Stomach (tissue), 4 donors: ENCODE data around the gene MRPL55.

Experiments
- EP300 ChIP-seq: sonication (generic); formaldehyde crosslinking; IDR thresholded peaks from one replicate; pipeline ENCODE4 v1.6.1; 2017; ENCODE audit warnings: antibody characterized with exemption
- POLR2A ChIP-seq, 4 donors: fragments of 450-650 bp; IDR thresholded peaks; one replicate each; pipeline ENCODE4 v1.6.1; 2016; ENCODE audit warnings: antibody characterized with exemption in 4 of 4, control low read depth in 2 of 4, mild to moderate bottlenecking in 1 of 4, moderate library complexity in 1 of 4
- POLR2AphosphoS5 ChIP-seq, 3 donors: sonication (generic); formaldehyde crosslinking; IDR thresholded peaks; one replicate each; pipeline ENCODE4 v1.6.1; 2016; ENCODE audit warnings: antibody characterized with exemption in 3 of 3
- TF ChIP-seq, protein P1 (sequence below), 7 experiments: fragments of 450-650 bp in 4 of 7; fragments of 200-600 bp in 3 of 7; sonication (generic) in 3 of 7; IDR thresholded peaks; one replicate each; pipeline ENCODE4 v1.5.1; 2016 to 2019; ENCODE audit warnings: antibody characterized with exemption in 7 of 7, control low read depth in 2 of 7, mild to moderate bottlenecking in 1 of 7

DNA sequence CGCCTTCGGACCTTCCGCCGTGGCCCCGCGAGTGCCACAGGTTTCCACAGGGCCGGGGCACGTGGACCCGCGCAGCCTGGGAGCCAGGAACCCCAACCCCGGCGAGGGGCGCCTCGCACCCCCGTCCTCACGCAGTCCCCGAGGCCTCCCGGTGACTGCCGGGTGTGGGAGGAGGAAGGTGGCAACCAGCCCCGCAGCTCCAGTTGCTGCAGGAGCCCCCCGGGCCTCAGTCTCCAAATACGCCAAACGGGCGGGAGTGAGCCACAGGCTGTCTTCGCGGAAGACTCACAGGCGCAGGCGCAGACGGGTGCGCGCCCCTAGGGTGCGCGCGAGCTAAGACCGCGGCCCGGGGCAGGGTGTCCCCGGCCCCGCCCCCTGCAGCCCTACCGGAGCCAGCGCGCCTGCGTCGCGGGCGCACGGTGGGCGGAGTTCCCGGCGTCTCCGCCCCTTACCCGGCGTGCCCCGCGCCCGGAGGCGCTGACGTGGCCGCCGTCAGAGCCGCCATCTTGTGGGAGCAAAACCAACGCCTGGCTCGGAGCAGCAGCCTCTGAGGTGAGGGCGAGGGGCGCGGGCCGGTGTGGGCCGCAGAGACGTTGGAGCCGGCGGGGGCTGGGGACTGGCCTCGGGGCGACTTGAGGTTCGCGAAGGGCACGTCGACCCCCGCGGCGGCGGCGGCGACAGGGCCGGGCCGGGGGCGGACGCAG lies 26.7 kb downstream of the MRPL55 start, which contains the start of gene ARF1:
- TF ChIP-seq, protein P1, sequence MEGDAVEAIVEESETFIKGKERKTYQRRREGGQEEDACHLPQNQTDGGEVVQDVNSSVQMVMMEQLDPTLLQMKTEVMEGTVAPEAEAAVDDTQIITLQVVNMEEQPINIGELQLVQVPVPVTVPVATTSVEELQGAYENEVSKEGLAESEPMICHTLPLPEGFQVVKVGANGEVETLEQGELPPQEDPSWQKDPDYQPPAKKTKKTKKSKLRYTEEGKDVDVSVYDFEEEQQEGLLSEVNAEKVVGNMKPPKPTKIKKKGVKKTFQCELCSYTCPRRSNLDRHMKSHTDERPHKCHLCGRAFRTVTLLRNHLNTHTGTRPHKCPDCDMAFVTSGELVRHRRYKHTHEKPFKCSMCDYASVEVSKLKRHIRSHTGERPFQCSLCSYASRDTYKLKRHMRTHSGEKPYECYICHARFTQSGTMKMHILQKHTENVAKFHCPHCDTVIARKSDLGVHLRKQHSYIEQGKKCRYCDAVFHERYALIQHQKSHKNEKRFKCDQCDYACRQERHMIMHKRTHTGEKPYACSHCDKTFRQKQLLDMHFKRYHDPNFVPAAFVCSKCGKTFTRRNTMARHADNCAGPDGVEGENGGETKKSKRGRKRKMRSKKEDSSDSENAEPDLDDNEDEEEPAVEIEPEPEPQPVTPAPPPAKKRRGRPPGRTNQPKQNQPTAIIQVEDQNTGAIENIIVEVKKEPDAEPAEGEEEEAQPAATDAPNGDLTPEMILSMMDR (IDR thresholded peaks at IDR 0.05), result no peak
- TF ChIP-seq POLR2AphosphoS5 (IDR thresholded peaks at IDR 0.05) (peak; percentile 94 to 96 (median 95)), EP300 (no peak), POLR2A (IDR thresholded peaks at IDR 0.05) (no peak)
